GM18867 (cell line): ENCODE results near the gene DNAAF3.

ENCODE experiments used
- ATAC-seq: cut with Tn5 transposase; IDR thresholded peaks from one replicate; pipeline ENCODE4 v1.9.1; 2021; ENCODE audit warnings: mild to moderate bottlenecking, moderate library complexity; ENCODE audit not compliant: unreplicated experiment

The DNAAF3 gene

GRCh38 chr19:55116859-55117662, 49.4 kb downstream of the DNAAF3 start, which contains the start of gene PPP1R12C:
PPP1R12C (minus strand) TSS chr19:55117637; CDS start chr19:55117543, 94 bp downstream.
- ATAC-seq = peak; percentile 3

GRCh38 chr19:55116232-55116858, 50.1 kb downstream of the DNAAF3 start:
- ATAC-seq = no peak

DNA sequence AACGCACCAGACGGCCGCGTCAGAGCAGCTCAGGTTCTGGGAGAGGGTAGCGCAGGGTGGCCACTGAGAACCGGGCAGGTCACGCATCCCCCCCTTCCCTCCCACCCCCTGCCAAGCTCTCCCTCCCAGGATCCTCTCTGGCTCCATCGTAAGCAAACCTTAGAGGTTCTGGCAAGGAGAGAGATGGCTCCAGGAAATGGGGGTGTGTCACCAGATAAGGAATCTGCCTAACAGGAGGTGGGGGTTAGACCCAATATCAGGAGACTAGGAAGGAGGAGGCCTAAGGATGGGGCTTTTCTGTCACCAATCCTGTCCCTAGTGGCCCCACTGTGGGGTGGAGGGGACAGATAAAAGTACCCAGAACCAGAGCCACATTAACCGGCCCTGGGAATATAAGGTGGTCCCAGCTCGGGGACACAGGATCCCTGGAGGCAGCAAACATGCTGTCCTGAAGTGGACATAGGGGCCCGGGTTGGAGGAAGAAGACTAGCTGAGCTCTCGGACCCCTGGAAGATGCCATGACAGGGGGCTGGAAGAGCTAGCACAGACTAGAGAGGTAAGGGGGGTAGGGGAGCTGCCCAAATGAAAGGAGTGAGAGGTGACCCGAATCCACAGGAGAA, 50.9 kb downstream of the DNAAF3 start:
- no peak for ATAC-seq

GRCh38 chr19:55114566-55115145, 51.8 kb downstream of the DNAAF3 start:
- no peak for ATAC-seq

DNA sequence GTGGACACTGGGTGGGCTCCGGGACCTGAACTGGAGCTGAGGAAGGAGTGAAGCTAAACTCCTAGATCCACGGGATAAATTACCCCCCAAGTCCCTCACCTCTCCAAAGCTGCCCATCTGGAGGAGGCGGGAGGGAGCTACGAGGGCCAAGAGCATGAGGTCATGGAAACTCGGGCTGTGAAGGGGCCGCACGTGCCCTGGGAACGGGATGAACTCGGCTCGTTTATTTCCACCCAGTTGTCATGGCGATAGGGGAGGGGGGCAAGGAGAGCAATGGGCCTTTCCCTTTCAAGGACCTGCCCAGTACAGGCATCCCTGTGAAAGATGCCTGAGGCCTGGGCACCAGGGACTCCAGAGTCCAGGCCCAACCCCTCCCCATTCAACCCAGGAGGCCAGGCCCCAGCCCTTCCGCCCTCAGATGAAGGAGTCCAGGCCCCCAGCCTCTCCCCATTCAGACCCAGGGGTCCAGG, 52.8 kb downstream of the DNAAF3 start:
- no peak for ATAC-seq

GRCh38 chr19:55112777-55113569, 53.4 kb downstream of the DNAAF3 start:
- ATAC-seq = no peak

GRCh38 chr19:55112246-55112776, 54.1 kb downstream of the DNAAF3 start:
- ATAC-seq = no peak

DNA sequence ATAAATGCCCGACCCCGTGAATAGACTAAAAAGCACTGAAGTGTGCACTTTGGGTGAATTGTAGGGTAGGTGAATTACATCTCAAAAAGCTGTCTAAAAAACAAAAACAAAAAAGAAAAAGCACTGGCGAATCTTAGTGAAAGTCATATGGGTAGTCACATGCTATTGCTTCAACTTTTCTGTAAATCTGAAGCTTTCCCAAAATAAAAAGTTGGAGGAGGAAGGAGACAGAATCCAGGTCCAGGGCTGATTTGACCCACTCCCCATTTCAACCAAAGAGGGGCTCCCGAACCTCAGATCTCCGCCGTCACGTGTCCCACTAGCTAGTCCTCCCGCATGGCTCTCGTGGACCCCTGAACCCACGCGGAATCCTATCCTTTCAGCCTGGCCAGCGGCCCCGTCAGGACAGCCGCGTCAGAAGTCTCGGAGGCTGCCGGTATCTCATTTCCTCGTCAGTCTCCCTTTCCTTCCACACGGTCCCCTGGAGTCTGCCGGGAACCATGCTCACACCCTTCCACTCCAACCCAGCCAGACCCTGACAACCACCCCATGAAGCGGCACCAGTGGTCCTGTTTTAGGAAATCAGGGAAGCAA, 55.1 kb downstream of the DNAAF3 start:
- no peak for ATAC-seq

GRCh38 chr19:55109527-55110291, 56.7 kb downstream of the DNAAF3 start:
- no peak for ATAC-seq
